ENCODE measurements around the gene FBXO47. TPM values are rescaled to one million over a fixed set of nuclear protein-coding genes. Genes with fewer than 3 reads are reported as not detected.

The FBXO47 gene
- total RNA-seq, 6 donors from 2014 or later, result not detected

DNA sequence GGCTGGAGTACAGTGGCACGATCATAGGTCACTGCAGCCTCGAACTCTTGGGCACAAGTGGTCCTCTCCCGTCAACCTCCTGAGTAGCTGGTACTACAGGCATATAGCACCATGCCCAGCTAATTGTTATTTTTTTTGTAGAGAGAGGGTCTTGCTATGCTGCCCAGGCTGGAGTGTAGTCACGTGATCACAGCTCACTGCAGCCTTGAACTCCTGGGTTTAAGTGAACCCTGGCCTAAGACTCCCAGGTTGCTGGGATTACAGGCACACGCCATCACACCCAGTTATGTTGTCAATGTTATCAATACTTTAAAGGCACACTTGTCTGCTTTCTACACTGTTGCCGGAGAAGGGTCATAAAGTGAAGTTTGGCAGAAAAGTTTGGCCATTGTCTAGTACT, 63.8 kb downstream of the FBXO47 start:
- Histone ChIP-seq H3K27ac (peak overlapping the region in 1 of 4 donors; percentile 84), H3K27me3 (no peaks in the 10 kb centered on the region), H3K36me3 (peaks cover 0 to 50% (median 22%) of the 10 kb centered on the region in 4 donors), H3K9me3 (no peaks in the 10 kb centered on the region), H3K4me1 (peaks cover 73 to 77% (median 74%) of the 10 kb centered on the region in 4 donors), H3K4me3 (no peak overlapping the region)
- WGBS, 2 donors, result 93 to 94% methylated on average over 6 of the region's 6 CpGs
- TF ChIP-seq, protein P1, sequence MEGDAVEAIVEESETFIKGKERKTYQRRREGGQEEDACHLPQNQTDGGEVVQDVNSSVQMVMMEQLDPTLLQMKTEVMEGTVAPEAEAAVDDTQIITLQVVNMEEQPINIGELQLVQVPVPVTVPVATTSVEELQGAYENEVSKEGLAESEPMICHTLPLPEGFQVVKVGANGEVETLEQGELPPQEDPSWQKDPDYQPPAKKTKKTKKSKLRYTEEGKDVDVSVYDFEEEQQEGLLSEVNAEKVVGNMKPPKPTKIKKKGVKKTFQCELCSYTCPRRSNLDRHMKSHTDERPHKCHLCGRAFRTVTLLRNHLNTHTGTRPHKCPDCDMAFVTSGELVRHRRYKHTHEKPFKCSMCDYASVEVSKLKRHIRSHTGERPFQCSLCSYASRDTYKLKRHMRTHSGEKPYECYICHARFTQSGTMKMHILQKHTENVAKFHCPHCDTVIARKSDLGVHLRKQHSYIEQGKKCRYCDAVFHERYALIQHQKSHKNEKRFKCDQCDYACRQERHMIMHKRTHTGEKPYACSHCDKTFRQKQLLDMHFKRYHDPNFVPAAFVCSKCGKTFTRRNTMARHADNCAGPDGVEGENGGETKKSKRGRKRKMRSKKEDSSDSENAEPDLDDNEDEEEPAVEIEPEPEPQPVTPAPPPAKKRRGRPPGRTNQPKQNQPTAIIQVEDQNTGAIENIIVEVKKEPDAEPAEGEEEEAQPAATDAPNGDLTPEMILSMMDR (IDR thresholded peaks at IDR 0.05), result no peak
- TF ChIP-seq EP300 (IDR thresholded peaks at IDR 0.05), result no peak
- no peak for TF ChIP-seq POLR2AphosphoS5 (IDR thresholded peaks at IDR 0.05)
- TF ChIP-seq POLR2A (IDR thresholded peaks at IDR 0.05), result no peak
- ATAC-seq (ENCODE audit: low FRiP score in 2 of 2) (no peak), DNase-seq (no peak)

DNA sequence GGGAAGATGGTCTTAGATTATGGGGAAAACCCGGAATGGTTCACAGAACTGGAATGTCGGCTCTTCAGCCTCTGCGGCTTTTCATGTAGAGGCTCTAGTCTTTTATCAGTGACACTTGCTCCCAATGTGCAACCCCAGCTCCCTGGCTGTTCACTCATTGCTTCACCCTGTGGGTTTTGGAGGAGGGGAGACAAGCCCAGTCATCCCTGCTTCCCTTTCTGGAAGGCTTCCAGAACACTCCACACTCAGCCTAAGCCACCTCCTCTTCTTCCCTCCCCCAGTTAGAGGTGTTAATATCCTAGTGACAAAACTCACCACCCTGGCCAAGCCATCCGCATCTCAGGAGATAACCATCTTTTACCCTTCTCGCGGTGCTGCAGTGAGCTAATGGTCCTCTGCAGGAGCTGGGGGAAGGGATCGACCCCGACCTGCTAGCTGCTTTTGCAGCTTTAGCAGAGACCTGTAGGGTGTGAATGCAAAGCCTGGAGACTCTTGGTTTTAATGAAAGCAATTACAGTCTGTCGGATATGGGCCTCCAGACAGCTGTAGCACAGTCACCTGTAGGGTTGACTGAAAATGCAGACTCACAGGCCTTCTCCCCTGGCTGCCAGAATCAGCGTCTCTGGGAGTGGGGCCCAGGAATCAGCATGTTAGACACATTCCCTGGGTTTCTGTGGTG, 66.1 kb downstream of the FBXO47 start:
- Histone ChIP-seq H3K9me3 (no peaks in the 10 kb centered on the region), H3K4me3 (no peak overlapping the region), H3K27ac (peak overlapping the region; percentile 60 to 87 (median 78)), H3K36me3 (peaks cover 0 to 73% (median 32%) of the 10 kb centered on the region in 4 donors), H3K4me1 (peaks cover 74 to 77% (median 75%) of the 10 kb centered on the region in 4 donors), H3K27me3 (no peaks in the 10 kb centered on the region)
- DNase-seq (peak in 1 of 2 donors; percentile 80), ATAC-seq (ENCODE audit: low FRiP score in 2 of 2) (peak; percentile 65 to 79)
- 16 to 29% methylated on average over 7 to 10 of the region's 10 CpGs for WGBS, 2 donors
- TF ChIP-seq EP300 (IDR thresholded peaks at IDR 0.05) (peak in 1 of 4 donors; percentile 7), POLR2AphosphoS5 (IDR thresholded peaks at IDR 0.05) (no peak)
- TF ChIP-seq, protein P1 (IDR thresholded peaks at IDR 0.05), result no peak

DNA sequence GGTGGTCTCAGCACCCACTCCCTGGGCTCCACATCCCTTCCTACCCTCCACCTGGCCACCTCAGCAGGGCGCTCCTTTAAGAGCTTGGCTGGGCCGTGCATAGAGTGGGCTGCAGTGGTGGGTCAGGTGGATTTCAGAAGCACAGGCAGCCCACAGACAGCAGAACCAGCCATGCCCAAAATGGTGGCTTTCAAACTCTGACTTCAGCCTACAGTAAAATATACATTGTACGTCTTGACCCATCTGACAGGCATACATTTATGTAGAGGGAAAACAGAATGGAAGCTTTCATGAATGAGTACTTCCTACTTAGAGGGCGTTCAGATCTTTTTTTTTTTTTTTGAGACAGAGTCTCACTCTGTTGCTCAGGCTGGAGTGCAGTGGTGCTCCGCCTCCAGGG, 67.8 kb downstream of the FBXO47 start:
- Histone ChIP-seq H3K4me1 (peaks cover 75 to 81% (median 77%) of the 10 kb centered on the region in 4 donors), H3K36me3 (peaks cover 0 to 73% (median 32%) of the 10 kb centered on the region in 4 donors), H3K27me3 (no peaks in the 10 kb centered on the region), H3K27ac (peak overlapping the region; percentile 73 to 87 (median 80)), H3K4me3 (peak overlapping the region in 1 of 4 donors; percentile 12), H3K9me3 (no peaks in the 10 kb centered on the region)
- WGBS, 2 donors, result 60 to 69% methylated on average over 3 to 5 of the region's 5 CpGs
- TF ChIP-seq POLR2A (IDR thresholded peaks at IDR 0.05) (no peak), EP300 (IDR thresholded peaks at IDR 0.05) (no peak), POLR2AphosphoS5 (IDR thresholded peaks at IDR 0.05) (no peak)
- TF ChIP-seq, protein P1 (IDR thresholded peaks at IDR 0.05), result no peak
- DNase-seq, result no peak
- no peak for ATAC-seq (ENCODE audit: low FRiP score in 2 of 2)

DNA sequence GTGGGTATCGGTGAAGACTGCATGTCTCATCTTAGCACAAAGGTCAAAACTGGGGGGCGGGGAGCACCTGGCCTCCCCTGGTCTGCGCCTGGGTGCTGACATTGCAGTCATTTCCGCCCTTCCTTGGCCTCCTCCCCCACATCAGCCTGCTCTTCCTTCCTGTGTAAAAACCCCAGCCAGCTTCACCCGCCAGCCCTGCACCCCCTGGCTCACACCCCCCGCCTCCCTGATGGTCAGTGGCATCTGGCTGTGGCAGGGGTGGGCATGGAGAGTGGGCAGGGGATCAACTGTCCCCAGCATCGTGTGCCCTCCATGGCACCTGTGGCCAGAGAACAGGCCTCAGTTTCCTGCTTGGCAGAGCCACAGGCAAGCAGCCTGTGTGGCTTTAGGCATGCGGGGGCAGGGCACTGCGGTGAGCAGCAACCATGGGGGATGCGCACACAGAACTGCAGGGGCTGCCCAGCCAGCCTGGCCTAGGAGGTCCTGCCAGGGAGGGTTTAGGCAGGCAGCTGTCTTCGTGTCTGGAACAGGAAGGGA, 68.3 kb downstream of the FBXO47 start:
- ATAC-seq (ENCODE audit: low FRiP score in 2 of 2), result peak in 1 of 2 donors; percentile 13
- H3K4me3 ChIP-seq, result peak overlapping the region in 1 of 4 donors; percentile 12
- DNase-seq, result peak in 1 of 2 donors; percentile 76
- no peaks in the 10 kb centered on the region for H3K27me3 ChIP-seq
- no peak for TF ChIP-seq POLR2A (IDR thresholded peaks at IDR 0.05)
- no peak for TF ChIP-seq EP300 (IDR thresholded peaks at IDR 0.05)
- peak; percentile 29 to 63 for TF ChIP-seq POLR2AphosphoS5 (IDR thresholded peaks at IDR 0.05)
- TF ChIP-seq, protein P1 (IDR thresholded peaks at IDR 0.05), result no peak
- H3K9me3 ChIP-seq, result no peaks in the 10 kb centered on the region
- peak overlapping the region; percentile 73 to 87 (median 80) for H3K27ac ChIP-seq
- H3K4me1 ChIP-seq, result peaks cover 79 to 84% (median 82%) of the 10 kb centered on the region in 4 donors
- WGBS, 2 donors, result 21 to 54% methylated on average over 7 to 11 of the region's 11 CpGs
- peaks cover 0 to 67% (median 29%) of the 10 kb centered on the region in 4 donors for H3K36me3 ChIP-seq

All from upper lobe of left lung (tissue), 6 donors.